SJSA1 (cell line): ENCODE measurements around the gene IRF8. TPM values are rescaled to one million over a fixed set of nuclear protein-coding genes. Genes with fewer than 3 reads are reported as not detected.

Source experiments
- DNase-seq, 2 experiments: peaks; one replicate each; pipeline ENCODE4 v3.0.0-alpha.2; 2015 to 2020; ENCODE audit warnings: low spot score in 2 of 2, low read depth in 1 of 2
- H3K27ac ChIP-seq: fragments of 250-450 bp; sonication (Bioruptor Pico); 2 replicates; pipeline ENCODE4 v1.5.1; 2020; ENCODE audit warnings: mild to moderate bottlenecking, moderate library complexity
- H3K27me3 ChIP-seq: fragments of 250-450 bp; sonication (Bioruptor Pico); replicated peaks from 2 replicates; pipeline ENCODE4 v1.5.1; 2020; ENCODE audit warnings: mild to moderate bottlenecking, moderate library complexity
- H3K36me3 ChIP-seq: fragments of 250-450 bp; sonication (Bioruptor Pico); 2 replicates; pipeline ENCODE4 v1.5.1; 2020; ENCODE audit warnings: mild to moderate bottlenecking
- H3K4me1 ChIP-seq: fragments of 250-450 bp; sonication (Bioruptor Pico); replicated peaks from 2 replicates; pipeline ENCODE4 v1.6.1; 2021; ENCODE audit warnings: mild to moderate bottlenecking
- H3K4me3 ChIP-seq: fragments of 250-450 bp; sonication (Bioruptor Pico); 2 replicates; pipeline ENCODE4 v1.5.1; 2020; ENCODE audit warnings: mild to moderate bottlenecking
- H3K9me3 ChIP-seq: fragments of 250-450 bp; sonication (Bioruptor Pico); replicated peaks from 2 replicates; pipeline ENCODE4 v1.5.1; 2020; ENCODE audit warnings: mild to moderate bottlenecking
- total RNA-seq: library from RNA; depleted of rRNA; stranded (reverse); fragments of >200 nt; shearing (Covaris generic); gene quantifications from 2 replicates; pipeline ENCODE4 v1.2.3, GENCODE V29; 2014

IRF8 gene
- total RNA-seq, 1 experiment from 2014 or later, result 1.1 TPM

DNA sequence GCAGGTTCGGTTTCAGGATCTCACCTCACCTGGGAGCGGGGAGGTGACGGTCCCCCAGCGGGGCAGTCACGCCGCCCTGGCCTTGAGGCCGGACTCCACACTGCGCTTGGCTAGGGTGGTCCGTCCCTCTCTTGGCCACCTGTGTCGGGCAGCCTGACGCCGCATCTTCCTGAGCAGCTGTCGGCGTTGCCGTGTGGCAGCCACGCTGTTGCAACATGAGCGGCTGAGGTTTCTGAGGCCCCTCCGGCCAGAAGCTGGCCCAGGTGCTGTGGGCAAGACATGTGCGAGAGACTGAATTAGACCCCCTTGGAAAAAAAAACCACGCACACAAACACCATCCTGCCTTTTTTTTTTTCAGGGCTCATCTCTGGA is 49.2 kb downstream of the IRF8 start:
- H3K27ac ChIP-seq, result no peak overlapping the region
- H3K4me3 ChIP-seq, result no peak overlapping the region
- no peaks in the 10 kb centered on the region for H3K9me3 ChIP-seq
- no peak for DNase-seq
- H3K36me3 ChIP-seq, result no peaks in the 10 kb centered on the region
- H3K4me1 ChIP-seq, result no peaks in the 10 kb centered on the region
- H3K27me3 ChIP-seq, result peaks cover 18% of the 10 kb centered on the region

DNA sequence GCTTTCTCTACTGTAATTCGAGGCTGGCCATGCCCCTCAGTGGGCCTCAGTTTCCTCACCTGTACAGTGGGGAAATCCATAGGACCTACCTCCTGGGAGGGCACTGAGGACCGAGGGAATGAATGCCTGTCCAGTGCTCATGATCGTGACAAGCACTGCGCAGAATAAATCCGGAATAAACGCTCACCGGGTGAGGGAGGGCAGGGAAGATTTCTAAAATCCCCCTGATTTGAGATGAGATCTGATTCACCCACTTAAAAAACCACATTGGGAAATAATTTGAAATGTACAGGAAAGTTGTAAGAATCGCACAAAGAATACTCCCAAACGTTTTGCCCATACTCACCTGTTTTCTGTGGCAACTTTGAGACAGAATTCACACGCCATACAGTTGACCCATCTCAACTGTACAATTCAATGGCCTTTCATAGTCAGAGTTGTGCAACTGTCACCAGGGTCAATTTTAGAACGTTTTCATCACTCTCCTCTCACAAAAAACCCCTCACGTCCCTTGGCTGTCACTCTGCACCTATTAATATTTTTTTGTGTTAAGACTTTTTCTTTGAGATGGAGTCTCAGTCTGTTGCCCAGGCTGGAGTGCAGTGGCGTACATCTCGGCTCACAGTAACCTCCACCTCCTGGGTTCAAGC is 49.8 kb downstream of the IRF8 start:
- Histone ChIP-seq H3K27me3 (peaks cover 15% of the 10 kb centered on the region), H3K27ac (no peak overlapping the region)
- no peak for DNase-seq

GRCh38 chr16:85950136-85950918 is 51.4 kb downstream of the IRF8 start:
- H3K27me3 ChIP-seq, result peaks cover 15% of the 10 kb centered on the region
- no peak overlapping the region for H3K4me3 ChIP-seq

More for the DNA sequence above, 49.8 kb downstream of the IRF8 start:
- Histone ChIP-seq H3K4me3 (no peak overlapping the region), H3K9me3 (no peaks in the 10 kb centered on the region), H3K4me1 (no peaks in the 10 kb centered on the region), H3K36me3 (no peaks in the 10 kb centered on the region)

GRCh38 chr16:85952197-85952596 is 53.2 kb downstream of the IRF8 start:
- H3K27ac ChIP-seq, result no peak overlapping the region
- no peak for DNase-seq
- no peaks in the 10 kb centered on the region for H3K36me3 ChIP-seq
- H3K4me3 ChIP-seq, result no peak overlapping the region
- H3K9me3 ChIP-seq, result no peaks in the 10 kb centered on the region
- no peaks in the 10 kb centered on the region for H3K4me1 ChIP-seq
- H3K27me3 ChIP-seq, result peaks cover 20% of the 10 kb centered on the region

More at GRCh38 chr16:85950136-85950918, 51.4 kb downstream of the IRF8 start:
- Histone ChIP-seq H3K36me3 (no peaks in the 10 kb centered on the region), H3K4me1 (no peaks in the 10 kb centered on the region), H3K9me3 (no peaks in the 10 kb centered on the region), H3K27ac (no peak overlapping the region)
- DNase-seq, result no peak

DNA sequence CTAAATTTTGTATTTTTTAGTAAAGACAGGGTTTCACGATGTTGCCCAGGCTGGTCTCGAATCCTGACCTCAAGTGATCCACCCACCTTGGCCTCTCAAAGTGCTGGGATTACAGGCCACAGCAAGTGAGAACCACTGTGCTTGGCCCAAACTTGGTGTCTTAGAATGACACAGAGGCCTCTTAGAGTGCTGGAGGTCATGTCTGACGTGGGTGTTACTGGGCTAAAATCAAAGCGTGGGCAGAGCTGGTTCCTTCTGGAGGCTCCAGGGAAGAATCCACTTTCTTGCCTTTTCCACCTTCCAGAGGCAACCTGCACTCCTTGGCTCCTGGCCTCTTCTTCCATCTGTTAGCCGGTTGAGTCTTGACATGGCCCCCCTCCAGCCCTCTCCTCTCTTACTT is 53.8 kb downstream of the IRF8 start:
- Histone ChIP-seq H3K27me3 (peaks cover 20% of the 10 kb centered on the region), H3K36me3 (no peaks in the 10 kb centered on the region), H3K27ac (no peak overlapping the region), H3K4me1 (no peaks in the 10 kb centered on the region), H3K9me3 (no peaks in the 10 kb centered on the region), H3K4me3 (no peak overlapping the region)
- DNase-seq, result no peak

GRCh38 chr16:85954927-85955519 is 56.1 kb downstream of the IRF8 start:
- DNase-seq, result no peak
- Histone ChIP-seq H3K27ac (no peak overlapping the region), H3K36me3 (no peaks in the 10 kb centered on the region), H3K4me1 (no peaks in the 10 kb centered on the region), H3K9me3 (no peaks in the 10 kb centered on the region), H3K4me3 (no peak overlapping the region), H3K27me3 (peaks cover 14% of the 10 kb centered on the region)

DNA sequence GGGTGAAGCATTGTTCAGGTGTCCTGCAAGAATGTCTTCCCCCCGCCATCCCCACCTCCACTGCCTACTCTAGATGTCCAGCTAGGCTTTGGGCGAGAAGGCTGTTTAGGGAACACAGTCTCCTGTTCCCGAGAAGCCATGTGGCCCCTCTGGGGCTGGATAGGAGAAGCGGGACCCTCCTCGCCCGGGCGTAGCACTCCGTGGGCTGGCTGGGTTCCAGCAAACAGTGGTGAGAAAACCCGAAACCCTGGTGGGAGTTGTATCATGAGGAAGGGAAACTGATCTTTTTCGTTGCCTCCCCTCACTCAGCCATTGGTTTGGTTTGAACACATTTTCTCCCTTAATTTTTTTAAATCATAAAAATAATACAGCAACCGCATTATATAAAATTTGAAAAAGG is 56.6 kb downstream of the IRF8 start:
- Histone ChIP-seq H3K36me3 (no peaks in the 10 kb centered on the region), H3K4me3 (no peak overlapping the region), H3K27ac (no peak overlapping the region), H3K27me3 (peaks cover 10% of the 10 kb centered on the region), H3K4me1 (no peaks in the 10 kb centered on the region), H3K9me3 (no peaks in the 10 kb centered on the region)
- no peak for DNase-seq

DNA sequence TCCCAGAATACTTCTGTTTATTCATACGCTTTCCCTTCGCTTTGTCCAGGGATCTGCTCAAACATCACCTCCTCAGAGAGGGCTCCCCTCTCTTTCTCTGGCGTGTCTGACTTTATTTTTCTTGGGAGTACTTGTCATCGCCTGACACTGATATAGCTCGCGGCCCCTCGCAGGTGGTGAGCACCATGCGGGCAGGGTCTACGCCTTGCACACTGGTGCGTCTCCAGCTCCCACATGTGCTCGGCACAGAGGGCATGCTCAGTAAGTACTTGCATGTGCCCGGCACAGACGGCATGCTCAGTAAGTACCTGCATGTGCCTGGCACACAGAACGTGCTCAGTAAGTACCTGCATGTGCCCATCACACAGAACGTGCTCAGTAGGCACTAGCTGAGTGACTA is 57.5 kb downstream of the IRF8 start:
- H3K4me3 ChIP-seq, result no peak overlapping the region
- no peak overlapping the region for H3K27ac ChIP-seq
- no peaks in the 10 kb centered on the region for H3K36me3 ChIP-seq
- no peak for DNase-seq
- H3K4me1 ChIP-seq, result no peaks in the 10 kb centered on the region
- peaks cover 5% of the 10 kb centered on the region; the same call in 1 of the 2 replicates for H3K27me3 ChIP-seq
- H3K9me3 ChIP-seq, result no peaks in the 10 kb centered on the region

- DNase-seq, result no peak
- Histone ChIP-seq H3K4me3 (no peak overlapping the region), H3K27me3 (peaks cover 5% of the 10 kb centered on the region; the same call in 1 of the 2 replicates), H3K4me1 (no peaks in the 10 kb centered on the region), H3K36me3 (no peaks in the 10 kb centered on the region), H3K27ac (no peak overlapping the region), H3K9me3 (no peaks in the 10 kb centered on the region)
These were observed 59.8 kb downstream of the IRF8 start for GRCh38 chr16:85958731-85959130.

DNA sequence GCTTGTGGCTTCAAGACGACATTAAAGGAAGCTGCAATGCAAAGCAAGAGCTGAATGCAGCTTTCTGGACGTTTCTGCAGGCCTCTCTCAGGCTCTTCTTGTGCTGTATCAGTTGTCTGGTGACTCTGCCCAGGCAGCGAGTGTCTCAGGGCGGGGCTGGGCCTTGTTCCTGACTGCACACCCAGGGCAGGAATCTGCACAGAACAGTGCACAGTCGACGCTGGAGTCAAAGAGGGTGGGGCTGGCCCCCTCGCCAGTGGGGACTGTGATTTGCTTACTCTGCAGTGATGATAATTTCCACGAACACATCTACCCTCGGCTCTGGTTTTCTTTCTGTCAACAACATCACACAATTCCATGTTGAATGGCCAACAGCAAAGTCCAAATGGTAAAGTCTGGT is 60.7 kb downstream of the IRF8 start:
- H3K27ac ChIP-seq, result no peak overlapping the region
- no peak overlapping the region for H3K4me3 ChIP-seq
- peaks cover 5% of the 10 kb centered on the region; the same call in 1 of the 2 replicates for H3K27me3 ChIP-seq
- H3K9me3 ChIP-seq, result no peaks in the 10 kb centered on the region
- H3K36me3 ChIP-seq, result no peaks in the 10 kb centered on the region
- no peak for DNase-seq
- no peaks in the 10 kb centered on the region for H3K4me1 ChIP-seq

DNA sequence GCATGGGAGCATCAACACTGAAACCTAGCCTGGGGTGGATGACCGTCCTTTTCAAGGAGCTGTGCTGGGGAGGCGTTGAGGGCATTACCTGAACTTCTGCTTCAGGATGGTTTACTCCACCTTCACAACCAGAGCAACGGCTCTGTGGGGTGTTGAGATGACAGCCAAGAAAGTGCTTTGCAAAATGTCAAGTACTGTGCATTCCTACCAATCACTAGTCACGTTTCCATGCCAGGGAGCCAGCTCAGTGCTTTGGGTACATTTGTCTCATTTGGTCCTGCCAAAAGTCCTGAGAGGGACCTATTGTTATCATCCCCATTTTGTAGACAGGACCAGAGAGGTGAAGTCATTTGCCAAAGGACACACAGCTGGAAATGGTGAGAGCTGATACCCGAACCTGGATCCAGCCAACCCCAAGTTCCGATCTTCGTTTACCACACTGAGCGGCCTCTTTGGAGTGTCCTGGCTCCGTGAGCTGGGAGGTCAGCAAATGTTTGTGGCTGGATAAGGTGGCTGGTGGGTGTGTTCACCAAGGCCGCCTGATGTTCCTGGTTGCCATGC is 61.6 kb downstream of the IRF8 start:
- Histone ChIP-seq H3K4me3 (no peak overlapping the region), H3K4me1 (no peaks in the 10 kb centered on the region), H3K36me3 (no peaks in the 10 kb centered on the region), H3K9me3 (no peaks in the 10 kb centered on the region), H3K27ac (no peak overlapping the region), H3K27me3 (peaks cover 4% of the 10 kb centered on the region; the same call in 1 of the 2 replicates)
- no peak for DNase-seq

GRCh38 chr16:85961988-85962915 is 63.3 kb downstream of the IRF8 start:
- H3K36me3 ChIP-seq, result no peaks in the 10 kb centered on the region
- H3K27me3 ChIP-seq, result no peaks in the 10 kb centered on the region; the same call in 1 of the 2 replicates
- no peaks in the 10 kb centered on the region for H3K9me3 ChIP-seq
- no peak overlapping the region for H3K4me3 ChIP-seq
- H3K27ac ChIP-seq, result no peak overlapping the region
- DNase-seq, result no peak
- no peaks in the 10 kb centered on the region for H3K4me1 ChIP-seq

GRCh38 chr16:85963753-85964285 is 64.9 kb downstream of the IRF8 start:
- Histone ChIP-seq H3K27me3 (no peaks in the 10 kb centered on the region), H3K9me3 (no peaks in the 10 kb centered on the region), H3K27ac (no peak overlapping the region), H3K4me1 (no peaks in the 10 kb centered on the region), H3K4me3 (no peak overlapping the region), H3K36me3 (no peaks in the 10 kb centered on the region)
- no peak for DNase-seq
